ENCODE results near the gene ACAA2.

ACAA2 gene

DNA sequence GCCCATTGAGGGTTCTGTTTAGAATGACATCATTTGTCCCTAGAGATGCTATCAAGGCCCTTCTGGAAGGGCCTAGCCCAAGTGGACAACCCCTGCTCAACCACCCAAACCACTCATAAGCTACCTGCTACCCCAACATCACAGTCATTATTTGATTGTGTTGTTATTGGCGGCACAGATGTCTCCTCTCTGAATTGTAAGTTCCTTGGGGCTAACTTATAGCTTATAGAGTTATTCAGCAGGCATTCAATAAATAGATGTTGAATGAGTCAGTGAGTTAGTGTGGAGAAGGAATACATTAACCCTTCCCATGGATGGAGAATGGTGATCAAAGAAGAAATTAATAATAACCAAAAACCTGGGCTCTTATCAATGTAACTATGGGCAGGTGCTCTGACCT is 80.0 kb downstream of the ACAA2 start:
- no peaks in the 10 kb centered on the region for H3K36me3 ChIP-seq
- H3K4me1 ChIP-seq (ENCODE audit: control insufficient read depth in 1 of 2, insufficient read depth in 1 of 2, low read depth in 1 of 2, low read length in 1 of 2): no peaks in the 10 kb centered on the region
- peaks cover 20% of the 10 kb centered on the region for H3K27me3 ChIP-seq
- H3K27ac ChIP-seq: no peak overlapping the region
- no peak for TF ChIP-seq CTCF (IDR thresholded peaks at IDR 0.05)
- no peak overlapping the region for H3K4me3 ChIP-seq (ENCODE audit: low read depth in 1 of 2, low read length in 1 of 2)
- H3K9me3 ChIP-seq: no peaks in the 10 kb centered on the region

All from neutrophil (primary cell).